Measurements from ENCODE around the gene RPL7L1.

- TF ChIP-seq, protein P1, sequence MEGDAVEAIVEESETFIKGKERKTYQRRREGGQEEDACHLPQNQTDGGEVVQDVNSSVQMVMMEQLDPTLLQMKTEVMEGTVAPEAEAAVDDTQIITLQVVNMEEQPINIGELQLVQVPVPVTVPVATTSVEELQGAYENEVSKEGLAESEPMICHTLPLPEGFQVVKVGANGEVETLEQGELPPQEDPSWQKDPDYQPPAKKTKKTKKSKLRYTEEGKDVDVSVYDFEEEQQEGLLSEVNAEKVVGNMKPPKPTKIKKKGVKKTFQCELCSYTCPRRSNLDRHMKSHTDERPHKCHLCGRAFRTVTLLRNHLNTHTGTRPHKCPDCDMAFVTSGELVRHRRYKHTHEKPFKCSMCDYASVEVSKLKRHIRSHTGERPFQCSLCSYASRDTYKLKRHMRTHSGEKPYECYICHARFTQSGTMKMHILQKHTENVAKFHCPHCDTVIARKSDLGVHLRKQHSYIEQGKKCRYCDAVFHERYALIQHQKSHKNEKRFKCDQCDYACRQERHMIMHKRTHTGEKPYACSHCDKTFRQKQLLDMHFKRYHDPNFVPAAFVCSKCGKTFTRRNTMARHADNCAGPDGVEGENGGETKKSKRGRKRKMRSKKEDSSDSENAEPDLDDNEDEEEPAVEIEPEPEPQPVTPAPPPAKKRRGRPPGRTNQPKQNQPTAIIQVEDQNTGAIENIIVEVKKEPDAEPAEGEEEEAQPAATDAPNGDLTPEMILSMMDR (IDR thresholded peaks at IDR 0.05; ENCODE audit: borderline replicate concordance, extremely low read depth, low read length, poor library complexity, severe bottlenecking) = no peak
- TF ChIP-seq EZH2 (IDR thresholded peaks at IDR 0.05; ENCODE audit: borderline replicate concordance, low read depth, low read length, severe bottlenecking) = no peak
These were observed 11.8 kb downstream of the RPL7L1 start for GRCh38 chr6:42891199-42891722.
